ENCODE measurements around the gene HAP1.

DNA sequence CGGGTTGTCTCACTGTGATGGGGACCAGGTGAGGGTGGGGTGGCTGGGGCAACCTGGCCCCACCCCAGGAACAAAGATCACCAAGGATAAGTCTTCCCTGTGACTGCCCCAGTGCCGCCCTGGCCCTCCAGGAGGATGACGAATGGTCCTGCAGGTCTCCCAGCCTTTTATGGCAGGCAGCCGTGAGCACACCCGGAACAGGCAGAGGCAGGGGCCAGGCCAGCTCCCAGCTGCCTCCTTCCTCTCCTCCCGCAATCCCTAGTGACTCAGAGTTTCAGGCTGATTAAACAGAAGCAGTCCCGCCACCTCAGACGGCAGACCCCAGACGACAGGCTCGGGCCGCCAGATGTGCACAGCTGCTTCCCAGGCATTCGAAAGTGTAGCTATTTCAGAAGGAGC, 38.7 kb upstream of the HAP1 start:
- TF ChIP-seq, protein P1, sequence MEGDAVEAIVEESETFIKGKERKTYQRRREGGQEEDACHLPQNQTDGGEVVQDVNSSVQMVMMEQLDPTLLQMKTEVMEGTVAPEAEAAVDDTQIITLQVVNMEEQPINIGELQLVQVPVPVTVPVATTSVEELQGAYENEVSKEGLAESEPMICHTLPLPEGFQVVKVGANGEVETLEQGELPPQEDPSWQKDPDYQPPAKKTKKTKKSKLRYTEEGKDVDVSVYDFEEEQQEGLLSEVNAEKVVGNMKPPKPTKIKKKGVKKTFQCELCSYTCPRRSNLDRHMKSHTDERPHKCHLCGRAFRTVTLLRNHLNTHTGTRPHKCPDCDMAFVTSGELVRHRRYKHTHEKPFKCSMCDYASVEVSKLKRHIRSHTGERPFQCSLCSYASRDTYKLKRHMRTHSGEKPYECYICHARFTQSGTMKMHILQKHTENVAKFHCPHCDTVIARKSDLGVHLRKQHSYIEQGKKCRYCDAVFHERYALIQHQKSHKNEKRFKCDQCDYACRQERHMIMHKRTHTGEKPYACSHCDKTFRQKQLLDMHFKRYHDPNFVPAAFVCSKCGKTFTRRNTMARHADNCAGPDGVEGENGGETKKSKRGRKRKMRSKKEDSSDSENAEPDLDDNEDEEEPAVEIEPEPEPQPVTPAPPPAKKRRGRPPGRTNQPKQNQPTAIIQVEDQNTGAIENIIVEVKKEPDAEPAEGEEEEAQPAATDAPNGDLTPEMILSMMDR (IDR thresholded peaks at IDR 0.05), result no peak
- no peak for TF ChIP-seq EZH2phosphoT487 (IDR thresholded peaks at IDR 0.05)
